HG03378 (cell line): ENCODE data around the gene CCDC92.

Source experiments
- ATAC-seq: cut with Tn5 transposase; IDR thresholded peaks from one replicate; pipeline ENCODE4 v1.9.1; 2021; ENCODE audit warnings: mild to moderate bottlenecking, moderate library complexity; ENCODE audit not compliant: unreplicated experiment

CCDC92 gene

GRCh38 chr12:123937707-123938591 lies 34.7 kb downstream of the CCDC92 start:
- no peak for ATAC-seq

GRCh38 chr12:123936956-123937706 lies 35.5 kb downstream of the CCDC92 start:
- ATAC-seq: no peak

GRCh38 chr12:123936471-123936870 lies 36.2 kb downstream of the CCDC92 start:
- no peak for ATAC-seq

GRCh38 chr12:123935956-123936355 lies 36.7 kb downstream of the CCDC92 start:
- ATAC-seq: no peak

GRCh38 chr12:123934829-123935228 lies 37.8 kb downstream of the CCDC92 start:
- no peak for ATAC-seq

- no peak for ATAC-seq
Measured at GRCh38 chr12:123934016-123934620, 38.5 kb downstream of the CCDC92 start.

GRCh38 chr12:123933214-123933613 lies 39.4 kb downstream of the CCDC92 start:
- ATAC-seq: no peak

GRCh38 chr12:123931686-123932321 lies 40.8 kb downstream of the CCDC92 start:
- ATAC-seq: no peak

- ATAC-seq: no peak
Measured at GRCh38 chr12:123929946-123930583, 42.6 kb downstream of the CCDC92 start.

- ATAC-seq: no peak
Measured at GRCh38 chr12:123928897-123929296, 43.7 kb downstream of the CCDC92 start.

- no peak for ATAC-seq
Measured at GRCh38 chr12:123928274-123928865, 44.3 kb downstream of the CCDC92 start.

- no peak for ATAC-seq
Measured at GRCh38 chr12:123924539-123924938, 48.1 kb downstream of the CCDC92 start.

GRCh38 chr12:123923927-123924326 lies 48.7 kb downstream of the CCDC92 start:
- ATAC-seq: no peak

GRCh38 chr12:123923038-123923437 lies 49.6 kb downstream of the CCDC92 start:
- no peak for ATAC-seq

GRCh38 chr12:123919980-123920360 lies 52.7 kb downstream of the CCDC92 start:
- ATAC-seq: no peak

- ATAC-seq: no peak
Measured at GRCh38 chr12:123917337-123917850, 55.2 kb downstream of the CCDC92 start.

- ATAC-seq: no peak
Measured at GRCh38 chr12:123916729-123917128, 55.9 kb downstream of the CCDC92 start.

- ATAC-seq: no peak
Measured at GRCh38 chr12:123914726-123915333, 57.8 kb downstream of the CCDC92 start.
